Measurements from ENCODE around the gene C20orf96.

DNA sequence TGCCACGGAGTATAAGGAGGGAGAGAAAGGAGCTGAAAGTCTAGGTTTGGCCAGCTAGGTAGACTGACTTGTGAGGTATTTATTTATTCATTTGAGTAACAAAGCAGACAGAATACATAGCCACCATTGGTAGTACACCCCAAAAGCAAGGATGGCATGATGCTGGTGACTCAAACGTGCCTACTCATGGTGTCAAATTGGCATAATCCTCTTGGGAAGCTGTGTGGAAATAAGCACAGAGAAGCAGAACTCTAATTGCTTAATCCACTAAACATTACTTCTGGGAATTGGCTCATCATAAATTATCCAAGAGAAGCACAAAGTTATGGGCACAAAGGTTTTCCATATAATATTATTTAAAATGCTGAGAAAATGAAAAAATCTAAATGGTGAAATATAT is 30.6 kb downstream of the C20orf96 start:
- TF ChIP-seq CTCF (IDR thresholded peaks at IDR 0.05) (no peak), POLR2AphosphoS5 (IDR thresholded peaks at IDR 0.05) (no peak)

Measured in breast epithelium (tissue), 3 donors.